HEK293T (cell line): ENCODE results near the gene ROR1.

Experiments
- FOXA1 ChIP-seq: fragments of 450-650 bp; IDR thresholded peaks from 2 replicates; pipeline ENCODE4 v1.6.1; 2016; ENCODE audit warnings: mild to moderate bottlenecking
- FOXK2 ChIP-seq: fragments of 450-650 bp; IDR thresholded peaks from 2 replicates; pipeline ENCODE4 v1.6.1; 2016; ENCODE audit warnings: mild to moderate bottlenecking
- FOXM1 ChIP-seq: fragments of 450-650 bp; IDR thresholded peaks from 2 replicates; pipeline ENCODE4 v1.6.1; 2017; ENCODE audit warnings: mild to moderate bottlenecking, borderline replicate concordance
- SP1 ChIP-seq: fragments of 450-650 bp; IDR thresholded peaks from 2 replicates; pipeline ENCODE4 v1.6.1; 2017
- SUZ12 ChIP-seq: fragments of 450-650 bp; IDR thresholded peaks from 2 replicates; pipeline ENCODE4 v1.6.1; 2016; ENCODE audit warnings: mild to moderate bottlenecking
- TF ChIP-seq, protein P1 (sequence below): fragments of 450-650 bp; IDR thresholded peaks from 2 replicates; pipeline ENCODE4 v1.6.1; 2016

- TF ChIP-seq FOXA1 (no peak), FOXK2 (no peak), SP1 (no peak), SUZ12 (no peak), FOXM1 (no peak)
- TF ChIP-seq, protein P1, sequence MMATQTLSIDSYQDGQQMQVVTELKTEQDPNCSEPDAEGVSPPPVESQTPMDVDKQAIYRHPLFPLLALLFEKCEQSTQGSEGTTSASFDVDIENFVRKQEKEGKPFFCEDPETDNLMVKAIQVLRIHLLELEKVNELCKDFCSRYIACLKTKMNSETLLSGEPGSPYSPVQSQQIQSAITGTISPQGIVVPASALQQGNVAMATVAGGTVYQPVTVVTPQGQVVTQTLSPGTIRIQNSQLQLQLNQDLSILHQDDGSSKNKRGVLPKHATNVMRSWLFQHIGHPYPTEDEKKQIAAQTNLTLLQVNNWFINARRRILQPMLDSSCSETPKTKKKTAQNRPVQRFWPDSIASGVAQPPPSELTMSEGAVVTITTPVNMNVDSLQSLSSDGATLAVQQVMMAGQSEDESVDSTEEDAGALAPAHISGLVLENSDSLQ = no peak
Measured at GRCh38 chr1:64199154-64199553, 425.3 kb downstream of the ROR1 start.
